ENCODE results near the gene POU3F1. TPM values are rescaled to one million over a fixed set of nuclear protein-coding genes. Genes with fewer than 3 reads are reported as not detected.

The POU3F1 gene
- polyA plus RNA-seq, 2 of the 4 experiments (the other 2 are of a cell fraction), result not detected

DNA sequence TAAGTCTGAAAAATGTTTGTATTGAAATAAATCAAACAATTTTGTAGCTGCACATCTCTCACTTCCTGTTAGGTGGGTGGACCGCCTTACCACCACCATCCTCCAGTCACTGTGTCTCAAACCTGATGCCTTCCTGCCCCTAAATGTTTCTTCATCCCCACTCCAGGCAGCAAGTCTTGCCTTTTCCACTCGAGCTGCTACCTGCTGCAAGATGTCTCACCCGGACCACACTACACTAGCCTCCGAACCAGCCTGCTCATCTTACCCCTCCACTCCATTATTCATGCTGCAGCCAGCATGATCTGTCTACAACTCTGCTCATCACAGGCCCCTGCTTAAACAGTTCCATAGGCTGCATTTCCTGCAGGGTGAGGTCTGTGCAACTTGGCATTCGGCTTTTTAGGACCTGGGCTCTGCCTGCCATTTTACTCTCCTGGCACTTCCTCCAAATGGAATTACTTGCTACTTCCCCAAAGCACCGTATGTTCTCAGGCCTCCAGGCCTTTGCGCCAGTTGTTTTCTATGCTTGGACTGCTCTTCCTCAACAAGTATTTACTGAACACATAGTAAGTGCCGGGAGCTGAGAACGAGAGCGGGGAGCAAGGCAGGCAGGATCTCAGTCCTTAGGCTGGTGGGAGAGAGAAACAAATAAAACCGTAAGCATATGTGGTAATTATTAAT, 51.6 kb downstream of the POU3F1 start:
- no peak overlapping the region for H3K4me2 ChIP-seq
- POLR2A ChIA-PET, result no interaction called here

More for the DNA sequence above, 51.6 kb downstream of the POU3F1 start:
- Histone ChIP-seq H3K4me1 (peaks cover 13% of the 10 kb centered on the region), H3K4me3 (no peak overlapping the region), H3K27ac (no peak overlapping the region), H3K9me3 (no peaks in the 10 kb centered on the region)
- CTCF ChIA-PET, result interaction anchor here (0.9 kb wide), 1 partner anchor 840 kb away, joined by 3 read pairs; no protein-coding TSS in a partner anchor
- DNase-seq (ENCODE audit: low read depth in 1 of 2, low spot score in 1 of 2) (no peak), FAIRE-seq (no peak), ATAC-seq (no peak)
- 86% methylated on average over 11 of the region's 11 CpGs for WGBS (ENCODE audit: missing lambda C conversion rate)
- TF ChIP-seq, protein P1, sequence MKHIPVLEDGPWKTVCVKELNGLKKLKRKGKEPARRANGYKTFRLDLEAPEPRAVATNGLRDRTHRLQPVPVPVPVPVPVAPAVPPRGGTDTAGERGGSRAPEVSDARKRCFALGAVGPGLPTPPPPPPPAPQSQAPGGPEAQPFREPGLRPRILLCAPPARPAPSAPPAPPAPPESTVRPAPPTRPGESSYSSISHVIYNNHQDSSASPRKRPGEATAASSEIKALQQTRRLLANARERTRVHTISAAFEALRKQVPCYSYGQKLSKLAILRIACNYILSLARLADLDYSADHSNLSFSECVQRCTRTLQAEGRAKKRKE (CRISPR knock-in tag; IDR thresholded peaks at IDR 0.05; ENCODE audit: low read depth), result no peak
- TF ChIP-seq POLR2A (IDR thresholded peaks at IDR 0.05; ENCODE audit: low read length), result no peak
- TF ChIP-seq, protein P2, sequence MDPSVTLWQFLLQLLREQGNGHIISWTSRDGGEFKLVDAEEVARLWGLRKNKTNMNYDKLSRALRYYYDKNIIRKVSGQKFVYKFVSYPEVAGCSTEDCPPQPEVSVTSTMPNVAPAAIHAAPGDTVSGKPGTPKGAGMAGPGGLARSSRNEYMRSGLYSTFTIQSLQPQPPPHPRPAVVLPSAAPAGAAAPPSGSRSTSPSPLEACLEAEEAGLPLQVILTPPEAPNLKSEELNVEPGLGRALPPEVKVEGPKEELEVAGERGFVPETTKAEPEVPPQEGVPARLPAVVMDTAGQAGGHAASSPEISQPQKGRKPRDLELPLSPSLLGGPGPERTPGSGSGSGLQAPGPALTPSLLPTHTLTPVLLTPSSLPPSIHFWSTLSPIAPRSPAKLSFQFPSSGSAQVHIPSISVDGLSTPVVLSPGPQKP (IDR thresholded peaks at IDR 0.05; ENCODE audit: low read depth, low read length), result no peak

Small RNA genes within 50 kb of the gene (small RNA-seq; reads per million reads assigned to genes)
- 0 to 2.6 (median 0) reads per million in 6 experiments for gene MIR3659

Other genes with a start within 250 kb of the POU3F1 start
- gene C1orf122, start 239.0 kb downstream of the POU3F1 start, polyA plus RNA-seq (2011; rRNA removed), result 21.3 and 24.2 TPM in 2 replicates
- 26.8 to 29.6 TPM (median 29.1 TPM) in 3 replicates for gene C1orf122, start 239.0 kb downstream of the POU3F1 start, polyA plus RNA-seq (2017; fragmentation: RNase III; extraction: RNeasy Plus Mini Kit Qiagen cat#74134 plus additional on column Dnase treatment)
- gene YRDC, start 238.6 kb downstream of the POU3F1 start, polyA plus RNA-seq (2011; rRNA removed), result 21.0 and 21.7 TPM in 2 replicates
- gene YRDC, start 238.6 kb downstream of the POU3F1 start, polyA plus RNA-seq (2017; fragmentation: RNase III; extraction: RNeasy Plus Mini Kit Qiagen cat#74134 plus additional on column Dnase treatment), result 12.2 to 12.8 TPM (median 12.3 TPM) in 3 replicates
- 6.7 and 9.5 TPM in 2 replicates for gene MTF1, start 187.2 kb downstream of the POU3F1 start, polyA plus RNA-seq (2011; rRNA removed)
- gene MTF1, start 187.2 kb downstream of the POU3F1 start, polyA plus RNA-seq (2017; fragmentation: RNase III; extraction: RNeasy Plus Mini Kit Qiagen cat#74134 plus additional on column Dnase treatment), result 3.8 to 4.1 TPM (median 4.0 TPM) in 3 replicates
- gene INPP5B, start 99.7 kb downstream of the POU3F1 start, polyA plus RNA-seq (2011; rRNA removed), result 11.1 and 11.5 TPM in 2 replicates
- gene INPP5B, start 99.7 kb downstream of the POU3F1 start, polyA plus RNA-seq (2017; fragmentation: RNase III; extraction: RNeasy Plus Mini Kit Qiagen cat#74134 plus additional on column Dnase treatment), result 4.3 to 5.7 TPM (median 4.9 TPM) in 3 replicates
- gene SF3A3, start 56.8 kb downstream of the POU3F1 start, polyA plus RNA-seq (2011; rRNA removed), result 53.5 and 62.6 TPM in 2 replicates
- 99.2 to 101 TPM (median 101 TPM) in 3 replicates for gene SF3A3, start 56.8 kb downstream of the POU3F1 start, polyA plus RNA-seq (2017; fragmentation: RNase III; extraction: RNeasy Plus Mini Kit Qiagen cat#74134 plus additional on column Dnase treatment)
- 1.4 and 2.0 TPM in 2 replicates for gene FHL3, start 41.3 kb downstream of the POU3F1 start, polyA plus RNA-seq (2011; rRNA removed)
- 4.3 to 5.9 TPM (median 5.4 TPM) in 3 replicates for gene FHL3, start 41.3 kb downstream of the POU3F1 start, polyA plus RNA-seq (2017; fragmentation: RNase III; extraction: RNeasy Plus Mini Kit Qiagen cat#74134 plus additional on column Dnase treatment)
- 27.0 and 37.6 TPM in 2 replicates for gene UTP11, start 34.1 kb downstream of the POU3F1 start, polyA plus RNA-seq (2011; rRNA removed)
- gene UTP11, start 34.1 kb downstream of the POU3F1 start, polyA plus RNA-seq (2017; fragmentation: RNase III; extraction: RNeasy Plus Mini Kit Qiagen cat#74134 plus additional on column Dnase treatment), result 43.1 to 53.1 TPM (median 44.8 TPM) in 3 replicates

All from A549 (cell line).